ENCODE results near the gene C2orf69.
"Not testable (repeated sequence)": the region's sequence is repeated elsewhere in the genome, so short reads cannot be mapped to it uniquely, and the experiment has no call there.

C2orf69 gene

GRCh38 chr2:199910338-199911051 is 598 bp upstream of the C2orf69 start:
- FAIRE-seq (no peak), DNase-seq (ENCODE audit: insufficient read length, low spot score) (no peak)
- no peak for TF ChIP-seq POU2F2 (IDR thresholded peaks at IDR 0.05; ENCODE audit: low read depth, low read length)
- TF ChIP-seq POLR2A (IDR thresholded peaks at IDR 0.05; ENCODE audit: low read depth, low read length): no peak
- no peak for TF ChIP-seq PAX5 (IDR thresholded peaks at IDR 0.05; ENCODE audit: insufficient read depth, low read length, severe bottlenecking)
- TF ChIP-seq TAF1 (IDR thresholded peaks at IDR 0.05; ENCODE audit: low read depth, low read length): no peak
- no peak for TF ChIP-seq SPI1 (IDR thresholded peaks at IDR 0.05; ENCODE audit: low read depth, low read length)
- TF ChIP-seq POLR2AphosphoS5 (IDR thresholded peaks at IDR 0.05; ENCODE audit: low read depth, low read length): no peak

GRCh38 chr2:199911877-199912161 is 726 bp downstream of the C2orf69 start:
- FAIRE-seq (no peak), DNase-seq (ENCODE audit: insufficient read length, low spot score) (no peak)
- TF ChIP-seq PAX5 (IDR thresholded peaks at IDR 0.05; ENCODE audit: insufficient read depth, low read length, severe bottlenecking): no peak
- TF ChIP-seq SPI1 (IDR thresholded peaks at IDR 0.05; ENCODE audit: low read depth, low read length): no peak
- TF ChIP-seq POLR2AphosphoS5 (IDR thresholded peaks at IDR 0.05; ENCODE audit: low read depth, low read length): no peak
- no peak for TF ChIP-seq POU2F2 (IDR thresholded peaks at IDR 0.05; ENCODE audit: low read depth, low read length)
- no peak for TF ChIP-seq POLR2A (IDR thresholded peaks at IDR 0.05; ENCODE audit: low read depth, low read length)
- no peak for TF ChIP-seq TAF1 (IDR thresholded peaks at IDR 0.05; ENCODE audit: low read depth, low read length)

GRCh38 chr2:199912553-199913114 is 1.5 kb downstream of the C2orf69 start:
- DNase-seq (ENCODE audit: insufficient read length, low spot score): not testable (repeated sequence)
- FAIRE-seq: peak; percentile 5

- TF ChIP-seq SPI1 (IDR thresholded peaks at IDR 0.05; ENCODE audit: low read depth, low read length): no peak
- no peak for TF ChIP-seq POU2F2 (IDR thresholded peaks at IDR 0.05; ENCODE audit: low read depth, low read length)
- no peak for TF ChIP-seq POLR2A (IDR thresholded peaks at IDR 0.05; ENCODE audit: low read depth, low read length)
- TF ChIP-seq PAX5 (IDR thresholded peaks at IDR 0.05; ENCODE audit: insufficient read depth, low read length, severe bottlenecking): no peak
- TF ChIP-seq POLR2AphosphoS5 (IDR thresholded peaks at IDR 0.05; ENCODE audit: low read depth, low read length): no peak
- FAIRE-seq: no peak
- DNase-seq (ENCODE audit: insufficient read length, low spot score): no peak
Measured at GRCh38 chr2:199914372-199914958, 3.4 kb downstream of the C2orf69 start.

- FAIRE-seq (no peak), DNase-seq (ENCODE audit: insufficient read length, low spot score) (no peak)
- no peak for TF ChIP-seq POLR2A (IDR thresholded peaks at IDR 0.05; ENCODE audit: low read depth, low read length)
- no peak for TF ChIP-seq TAF1 (IDR thresholded peaks at IDR 0.05; ENCODE audit: low read depth, low read length)
- no peak for TF ChIP-seq SPI1 (IDR thresholded peaks at IDR 0.05; ENCODE audit: low read depth, low read length)
Measured at GRCh38 chr2:199916980-199917379, 5.9 kb downstream of the C2orf69 start.

GRCh38 chr2:199922856-199923255 is 11.8 kb downstream of the C2orf69 start:
- DNase-seq (ENCODE audit: insufficient read length, low spot score) (no peak), FAIRE-seq (no peak)
- 0 out of 2 replicates have a peak, but pooled peaks have one; percentile 25 for TF ChIP-seq SPI1 (IDR thresholded peaks at IDR 0.05; ENCODE audit: low read depth, low read length)
- TF ChIP-seq PAX5 (IDR thresholded peaks at IDR 0.05; ENCODE audit: insufficient read depth, low read length, severe bottlenecking): no peak

- no peak for DNase-seq (ENCODE audit: insufficient read length, low spot score)
- no peak for FAIRE-seq
- TF ChIP-seq SPI1 (IDR thresholded peaks at IDR 0.05; ENCODE audit: low read depth, low read length) (no peak), POLR2A (IDR thresholded peaks at IDR 0.05; ENCODE audit: low read depth, low read length) (no peak), PAX5 (IDR thresholded peaks at IDR 0.05; ENCODE audit: insufficient read depth, low read length, severe bottlenecking) (no peak)
Measured at GRCh38 chr2:199923924-199924323, 12.8 kb downstream of the C2orf69 start.

- FAIRE-seq: no peak
- TF ChIP-seq PAX5 (IDR thresholded peaks at IDR 0.05; ENCODE audit: insufficient read depth, low read length, severe bottlenecking) (no peak), TAF1 (IDR thresholded peaks at IDR 0.05; ENCODE audit: low read depth, low read length) (no peak), POLR2A (IDR thresholded peaks at IDR 0.05; ENCODE audit: low read depth, low read length) (no peak), POU2F2 (IDR thresholded peaks at IDR 0.05; ENCODE audit: low read depth, low read length) (no peak), SPI1 (IDR thresholded peaks at IDR 0.05; ENCODE audit: low read depth, low read length) (no peak), POLR2AphosphoS5 (IDR thresholded peaks at IDR 0.05; ENCODE audit: low read depth, low read length) (no peak)
- no peak for DNase-seq (ENCODE audit: insufficient read length, low spot score)
Measured at GRCh38 chr2:199926806-199927205, 15.7 kb downstream of the C2orf69 start.

- FAIRE-seq (no peak), DNase-seq (ENCODE audit: insufficient read length, low spot score) (no peak)
- TF ChIP-seq POLR2AphosphoS5 (IDR thresholded peaks at IDR 0.05; ENCODE audit: low read depth, low read length): no peak
- no peak for TF ChIP-seq TAF1 (IDR thresholded peaks at IDR 0.05; ENCODE audit: low read depth, low read length)
- TF ChIP-seq PAX5 (IDR thresholded peaks at IDR 0.05; ENCODE audit: insufficient read depth, low read length, severe bottlenecking): no peak
- TF ChIP-seq POLR2A (IDR thresholded peaks at IDR 0.05; ENCODE audit: low read depth, low read length): no peak
- TF ChIP-seq POU2F2 (IDR thresholded peaks at IDR 0.05; ENCODE audit: low read depth, low read length): no peak
- no peak for TF ChIP-seq SPI1 (IDR thresholded peaks at IDR 0.05; ENCODE audit: low read depth, low read length)
Measured at GRCh38 chr2:199928226-199928625, 17.1 kb downstream of the C2orf69 start.

GRCh38 chr2:199928626-199929025 is 17.5 kb downstream of the C2orf69 start:
- no peak for TF ChIP-seq POLR2AphosphoS5 (IDR thresholded peaks at IDR 0.05; ENCODE audit: low read depth, low read length)
- no peak for TF ChIP-seq POLR2A (IDR thresholded peaks at IDR 0.05; ENCODE audit: low read depth, low read length)
- no peak for TF ChIP-seq SPI1 (IDR thresholded peaks at IDR 0.05; ENCODE audit: low read depth, low read length)
- no peak for TF ChIP-seq PAX5 (IDR thresholded peaks at IDR 0.05; ENCODE audit: insufficient read depth, low read length, severe bottlenecking)
- no peak for TF ChIP-seq TAF1 (IDR thresholded peaks at IDR 0.05; ENCODE audit: low read depth, low read length)
- no peak for TF ChIP-seq POU2F2 (IDR thresholded peaks at IDR 0.05; ENCODE audit: low read depth, low read length)
- no peak for FAIRE-seq
- no peak for DNase-seq (ENCODE audit: insufficient read length, low spot score)
